Epithelial cell of prostate (primary cell): ENCODE results near the gene VPS39.

Experiments
- DNase-seq: peaks from one replicate; pipeline ENCODE4 v3.0.0-alpha.2; 2011; ENCODE audit warnings: low read depth, low spot score
- H3K27ac ChIP-seq: fragments of 450-650 bp; 2 replicates; pipeline ENCODE4 v1.5.1; 2017; ENCODE audit warnings: mild to moderate bottlenecking

VPS39 gene

GRCh38 chr15:42134617-42135245, 73.4 kb downstream of the VPS39 start:
- peak overlapping the region; percentile 43 for H3K27ac ChIP-seq
- DNase-seq: no peak

- no peak for DNase-seq
- H3K27ac ChIP-seq: no peak overlapping the region
Observed at GRCh38 chr15:42133886-42134502, 74.1 kb downstream of the VPS39 start.

- no peak overlapping the region for H3K27ac ChIP-seq
Observed at GRCh38 chr15:42133356-42133755, 74.7 kb downstream of the VPS39 start.

GRCh38 chr15:42131826-42132806, 76.0 kb downstream of the VPS39 start:
- H3K27ac ChIP-seq: peak overlapping the region; percentile 40
- DNase-seq: no peak

More at GRCh38 chr15:42133356-42133755, 74.7 kb downstream of the VPS39 start:
- no peak for DNase-seq

- no peak overlapping the region for H3K27ac ChIP-seq
- no peak for DNase-seq
Observed at GRCh38 chr15:42131006-42131405, 77.1 kb downstream of the VPS39 start.

GRCh38 chr15:42130246-42130986, 77.7 kb downstream of the VPS39 start:
- no peak overlapping the region for H3K27ac ChIP-seq
- no peak for DNase-seq

- no peak overlapping the region for H3K27ac ChIP-seq
- DNase-seq: no peak
Observed at GRCh38 chr15:42129364-42129763, 78.7 kb downstream of the VPS39 start.

GRCh38 chr15:42128476-42128875, 79.6 kb downstream of the VPS39 start:
- H3K27ac ChIP-seq: no peak overlapping the region
- DNase-seq: no peak

GRCh38 chr15:42123546-42123945, 84.6 kb downstream of the VPS39 start:
- no peak for DNase-seq
- no peak overlapping the region for H3K27ac ChIP-seq

GRCh38 chr15:42121682-42122081, 86.4 kb downstream of the VPS39 start:
- no peak overlapping the region for H3K27ac ChIP-seq
- DNase-seq: no peak

- no peak overlapping the region for H3K27ac ChIP-seq
- no peak for DNase-seq
Observed at GRCh38 chr15:42121021-42121420, 87.1 kb downstream of the VPS39 start.

- H3K27ac ChIP-seq: no peak overlapping the region
- DNase-seq: no peak
Observed at GRCh38 chr15:42120285-42120684, 87.8 kb downstream of the VPS39 start.

- no peak overlapping the region for H3K27ac ChIP-seq
- no peak for DNase-seq
Observed at GRCh38 chr15:42119446-42119760, 88.7 kb downstream of the VPS39 start.

- no peak for DNase-seq
- H3K27ac ChIP-seq: no peak overlapping the region
Observed at GRCh38 chr15:42118650-42119445, 89.3 kb downstream of the VPS39 start.

- no peak for DNase-seq
- H3K27ac ChIP-seq: no peak overlapping the region
Observed at GRCh38 chr15:42111924-42112323, 96.2 kb downstream of the VPS39 start.

GRCh38 chr15:42110367-42110766, 97.7 kb downstream of the VPS39 start:
- no peak overlapping the region for H3K27ac ChIP-seq
- no peak for DNase-seq

- no peak overlapping the region for H3K27ac ChIP-seq
Observed at GRCh38 chr15:42108806-42109205, 99.3 kb downstream of the VPS39 start.

More at GRCh38 chr15:42108806-42109205, 99.3 kb downstream of the VPS39 start:
- DNase-seq: no peak
